GM21723 (cell line): ENCODE measurements around the gene GRAP.

Experiments used
- ATAC-seq: cut with Tn5 transposase; IDR thresholded peaks from one replicate; pipeline ENCODE4 v1.9.1; 2021; ENCODE audit warnings: mild to moderate bottlenecking, moderate library complexity; ENCODE audit not compliant: unreplicated experiment

Gene GRAP

GRCh38 chr17:19019041-19019941 is 27.5 kb downstream of the GRAP start:
- ATAC-seq, result no peak

DNA sequence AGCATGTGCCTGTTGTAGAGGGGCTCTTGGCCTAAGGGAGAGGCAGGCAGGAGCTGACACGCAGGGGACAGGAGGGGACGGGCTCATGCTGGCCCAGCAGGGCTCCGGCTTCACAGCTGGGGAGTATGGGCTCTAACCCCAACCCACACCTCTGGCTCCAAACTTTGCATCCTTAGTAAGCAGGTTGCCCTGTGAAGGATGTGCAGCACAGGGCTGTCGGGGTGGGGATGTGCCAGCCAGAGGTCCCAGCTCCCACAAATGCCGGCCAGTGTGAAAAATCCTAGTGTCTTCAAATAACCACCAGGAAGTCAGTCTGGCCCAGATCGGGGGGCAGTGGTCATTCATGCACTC is 28.2 kb downstream of the GRAP start:
- no peak for ATAC-seq

DNA sequence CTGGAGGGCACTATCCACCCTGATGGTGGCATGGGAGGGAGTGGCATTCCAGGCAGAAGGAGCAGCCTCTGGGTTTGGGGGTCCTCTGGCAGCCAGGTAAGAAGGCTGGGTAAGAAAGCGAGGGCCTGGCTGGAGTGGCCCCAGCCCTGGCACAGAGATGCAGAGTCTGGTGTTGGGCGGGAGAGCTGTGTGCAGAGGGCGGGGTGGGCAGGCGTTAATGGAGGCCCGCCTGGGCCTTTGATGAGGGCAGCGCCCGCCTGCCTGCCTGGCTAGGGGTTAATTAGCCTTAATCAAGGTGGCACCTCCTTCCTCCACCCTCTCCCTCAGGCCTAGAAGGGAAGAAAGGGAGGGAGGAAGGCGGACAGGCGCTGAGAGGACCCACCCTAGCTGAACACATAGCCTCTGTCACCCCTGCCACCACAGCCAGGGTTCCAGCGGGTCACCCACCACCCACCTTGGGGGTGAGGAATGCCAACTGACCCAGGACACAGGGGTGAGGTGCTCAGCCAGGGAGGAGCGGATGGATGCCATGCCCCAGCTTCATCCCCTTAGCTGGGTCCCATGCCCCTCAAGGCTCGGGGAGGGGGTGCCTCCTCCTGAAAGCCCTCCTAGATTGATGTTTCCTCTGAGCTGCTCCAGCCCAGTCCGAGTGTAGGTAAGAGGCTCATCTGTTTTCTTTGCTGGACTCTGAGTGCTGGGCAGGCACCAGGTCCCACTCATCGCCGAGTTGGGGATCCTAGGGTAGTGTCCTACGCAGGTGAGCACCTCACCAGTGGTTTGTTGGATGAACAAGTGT is 28.8 kb downstream of the GRAP start:
- ATAC-seq, result no peak

GRCh38 chr17:19017401-19017800 is 29.4 kb downstream of the GRAP start:
- ATAC-seq, result no peak

DNA sequence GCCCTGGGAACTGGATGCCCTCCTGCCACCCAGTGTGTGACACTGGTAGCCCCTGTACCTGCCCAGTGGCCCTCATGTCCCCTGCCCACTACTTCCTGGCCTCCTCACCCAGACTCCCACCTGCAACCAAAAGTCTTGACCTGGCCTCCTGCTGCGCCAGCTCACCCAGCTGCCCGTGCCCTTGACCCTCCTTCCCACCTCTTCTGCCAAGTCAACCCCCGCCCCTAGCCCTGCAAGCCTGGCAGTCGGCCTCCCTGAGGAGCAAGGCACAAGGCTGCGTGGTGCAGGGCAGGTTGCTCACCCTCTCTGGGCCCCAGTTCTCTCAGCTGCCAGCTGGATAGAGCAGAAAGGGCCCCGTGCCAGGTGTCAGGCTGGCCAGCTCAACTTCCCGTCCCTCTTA is 29.9 kb downstream of the GRAP start:
- ATAC-seq, result no peak

GRCh38 chr17:19016297-19016696 is 30.5 kb downstream of the GRAP start:
- no peak for ATAC-seq

DNA sequence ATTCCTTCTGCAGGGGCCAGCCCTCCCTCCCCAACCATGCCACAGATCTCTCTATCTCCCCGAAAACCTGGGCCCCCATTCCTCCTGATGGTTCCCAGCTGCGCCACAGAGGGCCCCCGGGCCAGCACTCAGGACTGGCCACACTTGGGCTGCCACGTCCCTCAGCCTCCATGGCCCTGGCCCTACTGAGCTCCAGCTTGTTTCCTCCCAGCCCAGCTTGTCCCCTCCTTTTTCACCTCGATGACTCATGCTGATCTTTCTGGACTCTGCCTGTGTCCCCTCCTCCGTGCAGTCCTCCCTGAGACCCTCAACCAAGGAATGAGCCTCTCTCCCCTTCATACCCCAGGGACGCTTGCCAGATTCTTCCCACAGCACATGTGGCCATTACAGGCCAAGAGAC is 31.3 kb downstream of the GRAP start:
- ATAC-seq, result no peak

DNA sequence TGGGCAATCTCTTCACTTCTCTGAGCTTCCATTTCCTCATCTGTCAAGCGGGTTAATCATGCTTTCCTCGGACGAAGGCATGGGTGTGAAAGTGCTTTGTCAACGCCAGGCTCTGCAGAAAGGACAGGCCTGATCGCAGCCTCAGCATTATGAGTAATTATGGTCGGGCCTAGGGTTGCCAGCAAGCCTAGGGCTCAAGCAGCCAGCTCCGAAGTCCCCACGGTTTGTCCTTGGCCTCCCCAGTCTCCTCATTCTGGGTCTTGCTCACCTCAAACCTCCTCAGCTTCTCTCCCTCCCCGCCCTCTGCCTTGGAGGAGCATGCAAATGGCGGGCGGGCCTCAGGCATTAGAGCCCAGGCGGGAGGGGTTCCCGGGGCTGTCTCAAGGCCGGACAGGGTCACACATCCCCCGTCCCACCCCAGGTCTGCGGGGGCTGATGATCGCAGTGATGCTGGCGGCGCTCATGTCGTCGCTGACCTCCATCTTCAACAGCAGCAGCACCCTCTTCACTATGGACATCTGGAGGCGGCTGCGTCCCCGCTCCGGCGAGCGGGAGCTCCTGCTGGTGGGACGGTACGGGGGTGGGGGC is 32.0 kb downstream of the GRAP start:
- ATAC-seq, result no peak

GRCh38 chr17:19013806-19014627 is 32.7 kb downstream of the GRAP start:
- ATAC-seq, result no peak

- ATAC-seq, result no peak
Observed at GRCh38 chr17:19013226-19013625, 33.5 kb downstream of the GRAP start.

- no peak for ATAC-seq
Observed at GRCh38 chr17:19012171-19013080, 34.3 kb downstream of the GRAP start.

- no peak for ATAC-seq
Observed at GRCh38 chr17:19011581-19011980, 35.2 kb downstream of the GRAP start.

GRCh38 chr17:19010729-19011505 is 35.8 kb downstream of the GRAP start:
- ATAC-seq, result no peak

DNA sequence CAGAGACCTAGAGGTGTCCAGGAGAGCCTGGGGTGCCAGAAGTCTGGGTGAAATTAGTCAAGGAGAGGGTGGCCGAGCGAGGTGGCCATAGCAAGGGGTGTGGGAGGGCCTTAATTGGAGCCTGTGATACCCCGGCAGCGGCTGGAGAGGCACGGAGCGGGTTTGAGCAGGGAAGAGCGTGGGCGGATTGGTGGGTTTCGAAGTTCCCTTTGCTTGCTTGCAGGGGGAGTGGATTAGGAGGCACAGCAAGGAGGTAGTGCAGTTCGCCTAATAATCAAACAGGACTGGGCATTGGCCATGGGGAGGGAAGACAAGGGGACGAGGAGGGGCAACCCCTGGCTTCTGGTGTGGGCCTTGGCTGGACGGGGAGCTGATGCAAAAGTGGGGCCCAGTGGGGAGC is 36.8 kb downstream of the GRAP start:
- no peak for ATAC-seq

DNA sequence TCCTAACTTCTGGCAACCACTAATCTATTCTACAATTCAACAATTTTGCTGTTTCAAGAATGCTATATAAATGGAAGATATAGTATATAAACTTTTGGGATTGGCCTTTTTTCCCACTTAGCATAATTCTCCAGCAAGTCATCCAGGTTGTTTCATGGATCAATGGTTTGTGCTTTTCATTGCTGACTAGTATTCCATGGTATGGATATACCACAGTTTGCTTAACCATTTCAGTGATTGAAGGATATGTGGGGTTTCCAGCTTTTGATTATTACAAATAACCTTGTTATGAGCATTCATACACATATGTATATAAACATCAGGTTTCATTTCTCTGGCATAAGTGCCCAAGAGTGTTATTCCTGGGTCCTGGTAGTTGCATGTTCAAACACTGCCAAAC is 40.1 kb downstream of the GRAP start:
- no peak for ATAC-seq

DNA sequence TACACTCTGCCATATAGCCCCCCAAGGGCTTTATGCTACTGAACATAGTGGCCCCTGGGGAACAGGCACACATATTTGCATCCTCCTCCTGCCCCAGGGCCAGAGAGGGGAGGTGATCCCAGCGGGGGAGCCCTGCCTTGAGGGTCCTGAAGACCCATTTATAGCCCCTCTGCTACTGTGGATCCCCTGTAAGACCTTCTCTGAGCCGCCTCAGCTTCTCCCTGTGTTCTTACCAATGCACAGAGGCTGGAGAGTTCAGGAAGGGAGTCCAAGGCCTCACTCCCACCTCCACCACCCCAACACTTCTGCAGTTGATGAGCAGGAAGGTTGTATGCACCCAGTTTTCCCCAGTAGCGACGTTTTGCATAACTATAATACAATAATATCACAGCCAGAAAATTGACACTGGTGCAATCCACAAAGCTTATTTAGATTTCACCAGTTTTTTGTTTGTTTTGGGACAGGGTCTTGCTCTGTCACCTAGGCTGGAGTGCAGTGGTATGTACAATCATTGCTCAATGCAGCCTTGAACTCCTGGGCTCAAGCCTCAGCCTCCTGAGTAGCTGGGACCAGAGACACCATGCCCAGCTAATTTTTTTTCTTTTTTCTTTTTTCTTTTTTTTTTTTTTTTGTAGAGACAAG is 40.8 kb downstream of the GRAP start:
- ATAC-seq, result no peak

GRCh38 chr17:19005137-19005773 is 41.5 kb downstream of the GRAP start:
- no peak for ATAC-seq
